Activated naive CD8-positive, alpha-beta T cell (primary cell): ENCODE results near the gene KRT80.

Experiments used
- H3K27ac Mint-ChIP-seq: one replicate; pipeline ENCODE4 v1.8.0; 2021; ENCODE audit warnings: mixed read lengths
- H3K27me3 Mint-ChIP-seq: one replicate; pipeline ENCODE4 v1.8.0; 2021; ENCODE audit warnings: mixed read lengths
- H3K36me3 Mint-ChIP-seq: one replicate; pipeline ENCODE4 v1.8.0; 2021; ENCODE audit warnings: mixed read lengths
- H3K4me1 Mint-ChIP-seq: one replicate; pipeline ENCODE4 v1.8.0; 2021; ENCODE audit warnings: low read depth, mixed read lengths
- H3K4me3 Mint-ChIP-seq: one replicate; pipeline ENCODE4 v1.8.0; 2021; ENCODE audit warnings: mild to moderate bottlenecking, mixed read lengths
- H3K9me3 Mint-ChIP-seq: one replicate; pipeline ENCODE4 v1.8.0; 2021; ENCODE audit warnings: low read depth, mixed read lengths

The KRT80 gene

GRCh38 chr12:52221070-52221781 lies 29.4 kb upstream of the KRT80 start:
- no peaks in the 10 kb centered on the region for H3K36me3 Mint-ChIP-seq
- H3K4me3 Mint-ChIP-seq = no peak overlapping the region
- H3K27ac Mint-ChIP-seq = no peak overlapping the region
- H3K27me3 Mint-ChIP-seq = peaks cover 18% of the 10 kb centered on the region
- no peaks in the 10 kb centered on the region for H3K9me3 Mint-ChIP-seq
- peaks cover 10% of the 10 kb centered on the region for H3K4me1 Mint-ChIP-seq

- no peaks in the 10 kb centered on the region for H3K36me3 Mint-ChIP-seq
- H3K9me3 Mint-ChIP-seq = no peaks in the 10 kb centered on the region
- H3K4me3 Mint-ChIP-seq = no peak overlapping the region
- peaks cover 10% of the 10 kb centered on the region for H3K4me1 Mint-ChIP-seq
- peaks cover 18% of the 10 kb centered on the region for H3K27me3 Mint-ChIP-seq
- H3K27ac Mint-ChIP-seq = no peak overlapping the region
Observed at GRCh38 chr12:52220477-52220876, 28.7 kb upstream of the KRT80 start.

DNA sequence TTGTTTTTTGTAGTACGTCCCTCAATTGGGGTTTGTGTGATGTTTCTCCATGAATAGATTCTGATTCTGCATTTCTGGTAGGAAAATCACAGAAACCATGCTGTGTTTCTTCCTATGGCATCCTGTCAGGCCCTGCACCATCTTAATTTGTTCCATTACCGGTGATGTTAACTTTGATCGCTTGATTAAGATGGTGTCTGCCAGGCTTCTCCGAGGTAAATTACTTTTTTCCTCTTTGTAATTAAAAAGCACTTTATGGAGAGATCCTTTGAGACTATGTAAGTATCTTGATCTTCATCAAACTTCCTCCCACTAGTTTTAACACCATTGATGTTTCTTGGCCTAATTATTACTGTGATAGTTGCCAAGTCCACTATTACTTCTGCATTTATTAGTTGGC lies 26.2 kb upstream of the KRT80 start:
- Mint-ChIP-seq H3K4me3 (no peak overlapping the region), H3K27me3 (peaks cover 16% of the 10 kb centered on the region), H3K36me3 (no peaks in the 10 kb centered on the region), H3K27ac (no peak overlapping the region), H3K4me1 (peaks cover 10% of the 10 kb centered on the region), H3K9me3 (no peaks in the 10 kb centered on the region)

DNA sequence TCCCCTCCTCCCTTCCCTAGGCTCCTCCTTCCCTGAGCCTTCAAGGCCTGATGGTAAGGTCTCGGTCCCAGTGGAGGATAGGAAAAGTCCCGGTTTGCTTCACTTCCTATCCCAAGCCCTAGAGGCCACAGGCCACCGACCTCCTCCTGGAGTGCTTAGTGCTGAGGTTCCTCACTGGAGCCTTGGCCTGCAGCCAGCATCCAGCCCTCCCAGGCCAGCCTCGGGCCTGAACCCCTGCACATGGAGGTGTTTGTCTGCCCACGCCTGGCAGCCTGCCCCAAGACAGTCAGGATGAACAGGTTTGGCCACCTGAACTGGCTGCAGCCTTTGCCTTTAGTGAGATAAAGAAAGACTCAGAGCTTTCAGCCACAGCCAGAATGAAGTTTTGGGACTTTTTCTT lies 25.4 kb upstream of the KRT80 start:
- no peak overlapping the region for H3K4me3 Mint-ChIP-seq
- no peaks in the 10 kb centered on the region for H3K9me3 Mint-ChIP-seq
- no peaks in the 10 kb centered on the region for H3K36me3 Mint-ChIP-seq
- no peak overlapping the region for H3K27ac Mint-ChIP-seq
- peaks cover 16% of the 10 kb centered on the region for H3K27me3 Mint-ChIP-seq
- H3K4me1 Mint-ChIP-seq = peaks cover 9% of the 10 kb centered on the region

DNA sequence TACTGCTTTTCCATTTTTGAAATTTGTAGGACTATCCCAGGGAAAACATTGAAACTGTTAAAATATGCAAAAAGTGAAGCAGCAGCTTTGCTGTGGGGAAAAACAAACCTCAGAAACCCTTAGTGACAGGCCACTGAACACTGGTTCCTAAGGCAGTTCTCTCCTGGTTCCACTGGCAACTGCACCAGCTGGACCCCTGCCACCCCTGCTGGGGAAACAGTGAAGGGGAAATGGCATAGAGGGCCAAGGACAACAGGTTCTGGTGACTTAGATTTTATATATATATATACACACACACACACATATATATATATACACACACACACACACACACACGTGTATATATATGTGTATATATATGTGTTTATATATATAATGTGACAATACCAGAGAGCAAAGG lies 25.0 kb upstream of the KRT80 start:
- H3K4me3 Mint-ChIP-seq = no peak overlapping the region
- H3K4me1 Mint-ChIP-seq = peaks cover 4% of the 10 kb centered on the region
- no peaks in the 10 kb centered on the region for H3K9me3 Mint-ChIP-seq
- no peak overlapping the region for H3K27ac Mint-ChIP-seq
- peaks cover 13% of the 10 kb centered on the region for H3K27me3 Mint-ChIP-seq
- no peaks in the 10 kb centered on the region for H3K36me3 Mint-ChIP-seq

GRCh38 chr12:52216100-52216499 lies 24.3 kb upstream of the KRT80 start:
- Mint-ChIP-seq H3K4me1 (no peaks in the 10 kb centered on the region), H3K27ac (no peak overlapping the region), H3K9me3 (no peaks in the 10 kb centered on the region), H3K4me3 (no peak overlapping the region), H3K36me3 (no peaks in the 10 kb centered on the region), H3K27me3 (peaks cover 10% of the 10 kb centered on the region)

- H3K27ac Mint-ChIP-seq = no peak overlapping the region
- H3K4me1 Mint-ChIP-seq = no peaks in the 10 kb centered on the region
- H3K9me3 Mint-ChIP-seq = no peaks in the 10 kb centered on the region
- H3K36me3 Mint-ChIP-seq = no peaks in the 10 kb centered on the region
- H3K27me3 Mint-ChIP-seq = peaks cover 6% of the 10 kb centered on the region
- no peak overlapping the region for H3K4me3 Mint-ChIP-seq
Observed at GRCh38 chr12:52215587-52216031, 23.8 kb upstream of the KRT80 start.

GRCh38 chr12:52214421-52214802 lies 22.6 kb upstream of the KRT80 start:
- Mint-ChIP-seq H3K27ac (no peak overlapping the region), H3K36me3 (no peaks in the 10 kb centered on the region), H3K9me3 (no peaks in the 10 kb centered on the region)

GRCh38 chr12:52213564-52214420 lies 22.0 kb upstream of the KRT80 start:
- no peaks in the 10 kb centered on the region for H3K4me1 Mint-ChIP-seq

More at GRCh38 chr12:52214421-52214802, 22.6 kb upstream of the KRT80 start:
- Mint-ChIP-seq H3K4me3 (no peak overlapping the region), H3K27me3 (peaks cover 5% of the 10 kb centered on the region), H3K4me1 (no peaks in the 10 kb centered on the region)

DNA sequence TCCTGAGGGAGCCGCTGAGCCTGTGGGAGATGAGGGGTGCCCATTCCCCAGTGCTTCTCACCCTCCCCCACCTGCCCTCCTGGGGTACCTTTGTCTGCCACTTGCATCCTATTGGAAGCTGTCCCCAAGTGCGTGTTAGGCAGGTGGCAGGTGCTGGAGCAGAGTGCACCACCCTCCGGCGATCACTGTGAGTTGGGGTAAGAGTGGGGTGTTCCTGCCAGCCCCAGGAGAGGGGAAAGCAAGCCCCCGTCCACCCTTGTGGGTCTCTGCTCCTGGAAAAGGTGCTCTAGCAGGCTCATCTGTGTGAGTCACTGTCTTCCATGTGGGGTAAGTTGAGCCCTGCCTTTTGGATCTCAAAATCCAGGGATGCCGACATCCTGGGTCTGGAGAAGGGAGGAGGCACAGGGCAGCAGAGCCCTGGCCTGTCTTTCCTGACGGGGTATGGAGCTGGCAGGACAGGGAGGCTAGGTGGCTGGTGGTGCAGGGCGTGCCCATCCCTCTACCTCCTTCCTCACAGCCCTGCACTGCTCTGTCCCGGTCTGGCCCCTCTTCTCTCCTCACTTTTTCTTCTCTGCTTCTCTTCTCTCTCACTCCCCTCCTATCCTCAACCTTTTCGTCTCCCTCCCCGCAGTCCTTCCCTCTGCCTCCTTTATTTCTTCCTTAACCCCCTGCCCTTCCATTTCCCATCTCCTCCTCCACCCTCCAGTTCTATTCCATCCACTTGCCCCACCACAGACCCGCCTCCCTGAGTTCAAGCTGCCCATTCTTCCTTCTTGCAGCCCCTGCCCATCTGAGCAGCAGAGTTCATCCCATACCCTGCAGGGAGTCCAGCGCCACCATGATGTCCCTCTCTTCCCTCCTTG lies 21.1 kb upstream of the KRT80 start:
- Mint-ChIP-seq H3K9me3 (no peaks in the 10 kb centered on the region), H3K36me3 (no peaks in the 10 kb centered on the region), H3K4me3 (no peak overlapping the region)

More at GRCh38 chr12:52213564-52214420, 22.0 kb upstream of the KRT80 start:
- H3K9me3 Mint-ChIP-seq = no peaks in the 10 kb centered on the region
- no peak overlapping the region for H3K4me3 Mint-ChIP-seq
- H3K27ac Mint-ChIP-seq = no peak overlapping the region
- no peaks in the 10 kb centered on the region for H3K36me3 Mint-ChIP-seq
- H3K27me3 Mint-ChIP-seq = peaks cover 5% of the 10 kb centered on the region

GRCh38 chr12:52211716-52212585 lies 20.1 kb upstream of the KRT80 start:
- Mint-ChIP-seq H3K4me3 (no peak overlapping the region), H3K36me3 (no peaks in the 10 kb centered on the region), H3K4me1 (no peaks in the 10 kb centered on the region), H3K27ac (no peak overlapping the region), H3K27me3 (peaks cover 5% of the 10 kb centered on the region), H3K9me3 (no peaks in the 10 kb centered on the region)

More for the DNA sequence above, 21.1 kb upstream of the KRT80 start:
- H3K27ac Mint-ChIP-seq = no peak overlapping the region
- H3K27me3 Mint-ChIP-seq = peaks cover 5% of the 10 kb centered on the region
- no peaks in the 10 kb centered on the region for H3K4me1 Mint-ChIP-seq

GRCh38 chr12:52210925-52211650 lies 19.3 kb upstream of the KRT80 start:
- peaks cover 5% of the 10 kb centered on the region for H3K27me3 Mint-ChIP-seq
- no peak overlapping the region for H3K27ac Mint-ChIP-seq
- no peak overlapping the region for H3K4me3 Mint-ChIP-seq
- H3K36me3 Mint-ChIP-seq = no peaks in the 10 kb centered on the region
- H3K9me3 Mint-ChIP-seq = no peaks in the 10 kb centered on the region
- no peaks in the 10 kb centered on the region for H3K4me1 Mint-ChIP-seq

DNA sequence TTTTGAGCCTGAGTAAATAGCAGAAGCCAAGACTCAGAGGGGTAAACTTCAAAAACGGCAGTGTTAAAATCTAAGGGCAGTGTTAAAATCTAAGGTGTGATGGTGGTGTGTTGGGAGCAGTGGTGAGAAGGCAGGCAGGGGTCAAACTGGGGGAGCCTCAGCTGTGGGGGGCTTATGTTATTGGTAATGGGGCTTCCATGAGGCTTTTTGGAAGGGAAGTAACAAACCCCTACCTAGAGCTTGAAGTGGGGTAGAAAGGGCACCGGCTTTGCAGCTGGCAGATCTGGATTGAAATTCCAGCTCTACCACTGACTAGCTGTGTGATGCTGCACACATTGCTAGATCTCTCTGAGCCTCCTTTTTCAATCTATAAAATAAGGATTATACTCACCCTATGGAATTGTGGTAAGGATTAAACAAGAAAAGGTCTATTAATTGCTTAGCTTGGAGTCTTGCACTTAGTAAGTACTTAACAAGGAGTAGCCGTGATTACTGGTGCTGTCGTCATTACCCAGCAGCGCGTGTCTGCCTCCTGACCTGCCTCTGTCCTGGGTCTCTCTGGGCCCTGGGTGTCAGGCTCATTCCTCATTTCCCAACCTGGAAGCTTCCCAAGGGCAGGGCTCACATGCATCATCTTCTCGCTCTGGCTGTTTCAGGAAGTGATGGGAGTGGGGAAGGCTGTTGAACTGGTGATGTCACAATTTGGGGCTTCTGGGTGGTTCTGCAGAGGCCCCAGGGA lies 18.5 kb upstream of the KRT80 start:
- no peak overlapping the region for H3K27ac Mint-ChIP-seq
- H3K36me3 Mint-ChIP-seq = no peaks in the 10 kb centered on the region
- no peak overlapping the region for H3K4me3 Mint-ChIP-seq
- no peaks in the 10 kb centered on the region for H3K4me1 Mint-ChIP-seq
- H3K27me3 Mint-ChIP-seq = peaks cover 5% of the 10 kb centered on the region
- no peaks in the 10 kb centered on the region for H3K9me3 Mint-ChIP-seq
